CD4-positive, alpha-beta T cell (primary cell): ENCODE results near the gene HDAC3. TPM values are rescaled to one million over a fixed set of nuclear protein-coding genes. Genes with fewer than 3 reads are reported as not detected.

ENCODE experiments used
- ATAC-seq: fragments of 200-7000 bp; cut with Tn5 transposase; one replicate; pipeline ENCODE4 v1.10.0; 2022; ENCODE audit warnings: mild to moderate bottlenecking; ENCODE audit not compliant: poor library complexity
- CTCF ChIA-PET: fragments of 350-600 bp; sonication (Branson Sonifier 250); formaldehyde crosslinking; loops from one replicate; lab custom pipeline; 2021; ENCODE audit warnings: antibody characterized with exemption, inconsistent platforms; lab: Charles Lee
- POLR2A ChIA-PET: fragments of 350-600 bp; sonication (Branson Sonifier 250); formaldehyde crosslinking; loops from one replicate; lab custom pipeline; 2021; ENCODE audit warnings: antibody characterized with exemption, inconsistent platforms; lab: Charles Lee
- DNase-seq, 14 experiments: peaks; one replicate each; pipeline ENCODE4 v3.0.0-alpha.2; 2013 to 2020; ENCODE audit warnings: mixed read lengths in 2 of 14
- H3K27ac ChIP-seq, 2 donors: one replicate each; pipeline versions ENCODE4 v1.5.1 to v1.7.0; 2013; ENCODE audit warnings: low read length in 2 of 2, low read depth in 1 of 2, mild to moderate bottlenecking in 1 of 2
- H3K27me3 ChIP-seq, 2 experiments: 1 replicate in 1 of 2; 2 replicates in 1 of 2; pipeline versions ENCODE4 v1.6.1 to v1.7.0; 2013; ENCODE audit warnings: low read length in 2 of 2, control low read depth in 1 of 2, mild to moderate bottlenecking in 1 of 2, moderate library complexity in 1 of 2; ENCODE audit not compliant: insufficient read depth in 2 of 2, control insufficient read depth in 1 of 2
- H3K36me3 ChIP-seq: one replicate; pipeline ENCODE4 v1.6.1; 2013; ENCODE audit warnings: low read length, control low read depth; ENCODE audit not compliant: insufficient read depth
- H3K4me1 ChIP-seq: one replicate; pipeline ENCODE4 v1.6.1; 2013; ENCODE audit warnings: low read length, control low read depth; ENCODE audit not compliant: insufficient read depth
- H3K4me3 ChIP-seq: one replicate; pipeline ENCODE4 v1.5.1; 2013; ENCODE audit warnings: mild to moderate bottlenecking, low read length, moderate library complexity
- H3K9me3 ChIP-seq, 2 experiments: 1 replicate in 1 of 2; 2 replicates in 1 of 2; pipeline versions ENCODE4 v1.6.1 to v1.7.0; 2013; ENCODE audit warnings: low read length in 2 of 2, mild to moderate bottlenecking in 2 of 2, control low read depth in 1 of 2, moderate library complexity in 1 of 2; ENCODE audit not compliant: control insufficient read depth in 1 of 2, insufficient read depth in 1 of 2
- H3K27ac Mint-ChIP-seq: one replicate; pipeline ENCODE4 v1.8.0; 2020; ENCODE audit warnings: mixed read lengths
- H3K27me3 Mint-ChIP-seq: one replicate; pipeline ENCODE4 v1.8.0; 2021; ENCODE audit warnings: mixed read lengths
- H3K36me3 Mint-ChIP-seq: one replicate; pipeline ENCODE4 v1.8.0; 2021; ENCODE audit warnings: low read depth, mixed read lengths
- H3K4me1 Mint-ChIP-seq: one replicate; pipeline ENCODE4 v1.8.0; 2021; ENCODE audit warnings: low read depth, mixed read lengths
- H3K4me3 Mint-ChIP-seq: one replicate; pipeline ENCODE4 v1.8.0; 2020; ENCODE audit warnings: mild to moderate bottlenecking, mixed read lengths
- H3K9me3 Mint-ChIP-seq: one replicate; pipeline ENCODE4 v1.8.0; 2020; ENCODE audit warnings: mixed read lengths
- intact Hi-C, 2 experiments: fragments of 100-400 bp; cut with DNase I in 1 of 2; cut with micrococcal nuclease in 1 of 2; formaldehyde crosslinking; loops; one replicate each; pipeline versions ENCODE4 v1.15.1 to v1.9.0; 2023 to 2025; cut with DNase I, micrococcal nuclease
- total RNA-seq, 174 experiments: library from RNA in 2 of 174; stranded (reverse) in 2 of 174; gene quantifications; one replicate each; pipeline ENCODE4 v1.2.3 and lab custom pipeline; 2021 to 2026
- TF ChIP-seq, protein P1 (sequence below): fragments of 200-600 bp; IDR thresholded peaks from one replicate; pipeline ENCODE4 v1.8.0; 2022; ENCODE audit warnings: antibody characterized with exemption, mild to moderate bottlenecking

The HDAC3 gene
- total RNA-seq, 2 experiments from 2014 or later = 51.1 to 52.7 TPM

DNA sequence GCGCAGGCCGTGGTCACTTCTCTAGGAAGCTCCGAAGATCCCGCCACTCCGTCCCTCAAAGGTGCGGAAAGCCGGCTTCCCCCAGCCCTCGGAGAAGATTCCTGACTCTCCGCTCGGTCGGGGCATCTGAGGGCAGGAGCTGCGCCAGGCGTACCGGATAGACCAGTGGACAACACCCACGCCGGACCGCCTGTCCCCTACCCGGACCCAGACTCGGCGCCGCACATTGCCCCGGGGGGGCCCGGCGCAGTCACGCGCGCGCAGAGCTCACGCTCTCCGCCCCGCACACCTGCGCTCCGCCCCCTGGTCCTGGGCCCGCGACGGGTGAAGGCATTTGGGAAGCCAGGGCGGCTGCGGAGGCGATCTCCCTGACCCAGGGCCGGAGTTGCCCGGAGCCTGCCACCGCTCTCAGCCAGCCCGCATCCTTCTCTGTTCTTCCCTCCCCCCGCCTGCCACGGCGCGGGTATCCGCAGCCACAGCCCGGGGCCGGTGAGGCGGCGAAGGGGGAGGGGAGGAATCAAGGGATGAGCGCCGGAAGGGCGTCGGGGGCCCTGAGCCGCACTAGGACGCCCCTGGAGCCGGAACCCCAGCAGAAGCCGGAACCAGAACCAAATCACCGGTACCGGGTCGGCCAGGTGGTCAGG, 596 bp upstream of the HDAC3 start:
- ChIA-PET POLR2A (interaction anchor here (0.8 to 8.8 kb wide), 30 partner anchors 9 to 1767 kb away, joined by 3 to 100 read pairs (median 6); partner anchors contain the start of genes DELE1, DIAPH1, FCHSD1 and IK), CTCF (interaction anchor here (0.6 to 6.2 kb wide), 17 partner anchors 10 to 332 kb away, joined by 3 to 77 read pairs (median 4); partner anchors contain the start of genes DIAPH1, FCHSD1, PCDH1 and PCDHGA10)
- H3K4me3 Mint-ChIP-seq = peak overlapping the region; percentile 92
- peaks cover 55% of the 10 kb centered on the region for H3K36me3 Mint-ChIP-seq
- Histone ChIP-seq H3K36me3 (peaks cover 35% of the 10 kb centered on the region), H3K9me3 (no peaks in the 10 kb centered on the region), H3K4me3 (peak overlapping the region; percentile 97), H3K27me3 (no peaks in the 10 kb centered on the region), H3K4me1 (peaks cover 42% of the 10 kb centered on the region), H3K27ac (peak overlapping the region; percentile 77 to 79)
- peaks cover 43% of the 10 kb centered on the region for H3K4me1 Mint-ChIP-seq
- ATAC-seq (peak; percentile 64), DNase-seq (peak; percentile 20 to 79 (median 49))
- H3K9me3 Mint-ChIP-seq = no peaks in the 10 kb centered on the region
- H3K27ac Mint-ChIP-seq = peak overlapping the region; percentile 89
- H3K27me3 Mint-ChIP-seq = no peaks in the 10 kb centered on the region
- intact Hi-C loops = loop anchor here (1.0 to 5.0 kb wide), 3 partner anchors 13 to 45 kb away; partner anchors contain the start of gene DIAPH1 (in 1 of the 2)
- TF ChIP-seq, protein P1, sequence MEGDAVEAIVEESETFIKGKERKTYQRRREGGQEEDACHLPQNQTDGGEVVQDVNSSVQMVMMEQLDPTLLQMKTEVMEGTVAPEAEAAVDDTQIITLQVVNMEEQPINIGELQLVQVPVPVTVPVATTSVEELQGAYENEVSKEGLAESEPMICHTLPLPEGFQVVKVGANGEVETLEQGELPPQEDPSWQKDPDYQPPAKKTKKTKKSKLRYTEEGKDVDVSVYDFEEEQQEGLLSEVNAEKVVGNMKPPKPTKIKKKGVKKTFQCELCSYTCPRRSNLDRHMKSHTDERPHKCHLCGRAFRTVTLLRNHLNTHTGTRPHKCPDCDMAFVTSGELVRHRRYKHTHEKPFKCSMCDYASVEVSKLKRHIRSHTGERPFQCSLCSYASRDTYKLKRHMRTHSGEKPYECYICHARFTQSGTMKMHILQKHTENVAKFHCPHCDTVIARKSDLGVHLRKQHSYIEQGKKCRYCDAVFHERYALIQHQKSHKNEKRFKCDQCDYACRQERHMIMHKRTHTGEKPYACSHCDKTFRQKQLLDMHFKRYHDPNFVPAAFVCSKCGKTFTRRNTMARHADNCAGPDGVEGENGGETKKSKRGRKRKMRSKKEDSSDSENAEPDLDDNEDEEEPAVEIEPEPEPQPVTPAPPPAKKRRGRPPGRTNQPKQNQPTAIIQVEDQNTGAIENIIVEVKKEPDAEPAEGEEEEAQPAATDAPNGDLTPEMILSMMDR = no peak

DNA sequence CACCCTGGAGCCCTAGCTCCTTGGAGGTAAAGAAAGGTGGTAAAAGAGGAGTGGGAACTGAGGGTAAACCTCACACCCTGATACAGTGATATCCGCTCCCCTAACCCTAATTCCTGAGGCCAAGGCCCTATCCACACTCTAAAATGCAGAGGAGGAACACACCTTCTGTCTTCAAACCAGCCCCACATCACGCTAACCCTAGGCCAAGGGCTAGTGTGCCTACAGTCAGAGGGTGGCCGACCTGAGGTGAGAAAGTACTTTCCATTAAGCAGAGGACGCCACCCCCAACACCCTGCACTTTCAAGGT, 590 bp downstream of the HDAC3 start:
- no peak for ATAC-seq
- Histone ChIP-seq H3K27me3 (no peaks in the 10 kb centered on the region), H3K9me3 (no peaks in the 10 kb centered on the region), H3K4me3 (peak overlapping the region; percentile 97), H3K4me1 (peaks cover 42% of the 10 kb centered on the region), H3K36me3 (peaks cover 33% of the 10 kb centered on the region), H3K27ac (peak overlapping the region in 1 of 2 donors; percentile 65)
- no peaks in the 10 kb centered on the region for H3K27me3 Mint-ChIP-seq
- peak in 2 of 14 experiments; percentile 21 to 48 for DNase-seq
- peak overlapping the region; percentile 76 for H3K27ac Mint-ChIP-seq
- H3K36me3 Mint-ChIP-seq = peaks cover 56% of the 10 kb centered on the region
- peaks cover 45% of the 10 kb centered on the region for H3K4me1 Mint-ChIP-seq
- CTCF ChIA-PET = interaction anchor here (1.1 to 6.3 kb wide), 5 partner anchors 17 to 333 kb away, joined by 4 to 77 read pairs (median 17); partner anchors contain the start of genes DIAPH1 and RNF14
- H3K4me3 Mint-ChIP-seq = peak overlapping the region; percentile 92
- TF ChIP-seq, protein P1 = no peak
- POLR2A ChIA-PET = interaction anchor here (1.0 to 8.8 kb wide), 15 partner anchors 11 to 473 kb away, joined by 3 to 100 read pairs (median 8); partner anchors contain the start of genes DIAPH1, FCHSD1 and RNF14
- intact Hi-C loops = loop anchor here (1.0 to 5.0 kb wide), 4 partner anchors 17 to 44 kb away; partner anchors contain the start of gene DIAPH1 (in 1 of the 2)
- H3K9me3 Mint-ChIP-seq = no peaks in the 10 kb centered on the region

DNA sequence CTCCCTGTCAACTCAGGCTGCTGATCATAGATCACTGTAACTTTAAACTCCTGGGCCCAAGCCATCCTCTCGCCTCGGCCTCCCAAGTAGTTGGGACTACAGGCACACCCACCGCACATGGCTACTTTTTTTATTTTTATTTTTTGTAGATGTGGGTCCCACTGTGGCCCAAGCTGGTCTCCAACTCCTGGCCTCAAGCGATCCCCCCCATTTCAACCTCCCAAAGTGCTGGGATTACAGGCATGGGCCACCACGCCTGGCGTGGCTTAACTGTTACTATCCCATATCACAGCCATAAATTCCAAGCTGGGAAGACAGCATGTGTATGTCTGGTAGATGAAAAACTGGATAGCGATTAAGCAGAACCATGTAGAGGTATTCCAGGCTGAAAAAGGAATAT, 1.0 kb downstream of the HDAC3 start:
- TF ChIP-seq, protein P1 = no peak
- ChIA-PET POLR2A (interaction anchor here (1.0 to 8.8 kb wide), 12 partner anchors 11 to 334 kb away, joined by 3 to 100 read pairs (median 8); partner anchors contain the start of genes DIAPH1, FCHSD1 and RNF14), CTCF (interaction anchor here (0.6 to 6.3 kb wide), 6 partner anchors 16 to 1199 kb away, joined by 3 to 77 read pairs (median 14); partner anchors contain the start of genes DIAPH1 and RNF14)
- Histone ChIP-seq H3K4me3 (peak overlapping the region; percentile 97), H3K4me1 (peaks cover 42% of the 10 kb centered on the region), H3K27ac (no peak overlapping the region), H3K9me3 (no peaks in the 10 kb centered on the region), H3K36me3 (peaks cover 29% of the 10 kb centered on the region), H3K27me3 (no peaks in the 10 kb centered on the region)
- H3K36me3 Mint-ChIP-seq = peaks cover 54% of the 10 kb centered on the region
- H3K9me3 Mint-ChIP-seq = no peaks in the 10 kb centered on the region
- intact Hi-C loops = loop anchor here (1.0 to 5.0 kb wide), 4 partner anchors 16 to 43 kb away; partner anchors contain the start of gene DIAPH1 (in 1 of the 2)
- DNase-seq (no peak), ATAC-seq (no peak)
- H3K27ac Mint-ChIP-seq = peak overlapping the region; percentile 76
- H3K4me1 Mint-ChIP-seq = peaks cover 45% of the 10 kb centered on the region
- H3K27me3 Mint-ChIP-seq = no peaks in the 10 kb centered on the region
- H3K4me3 Mint-ChIP-seq = peak overlapping the region; percentile 92
